ENCODE measurements around the gene ERI3. TPM values are rescaled to one million over a fixed set of nuclear protein-coding genes. Genes with fewer than 3 reads are reported as not detected.

The ERI3 gene
- total and polyA plus RNA-seq, 2 of the 13 experiments (the other 11 are each of a cell fraction or from before 2014, with no cell fraction given): 35.6 to 35.9 TPM

DNA sequence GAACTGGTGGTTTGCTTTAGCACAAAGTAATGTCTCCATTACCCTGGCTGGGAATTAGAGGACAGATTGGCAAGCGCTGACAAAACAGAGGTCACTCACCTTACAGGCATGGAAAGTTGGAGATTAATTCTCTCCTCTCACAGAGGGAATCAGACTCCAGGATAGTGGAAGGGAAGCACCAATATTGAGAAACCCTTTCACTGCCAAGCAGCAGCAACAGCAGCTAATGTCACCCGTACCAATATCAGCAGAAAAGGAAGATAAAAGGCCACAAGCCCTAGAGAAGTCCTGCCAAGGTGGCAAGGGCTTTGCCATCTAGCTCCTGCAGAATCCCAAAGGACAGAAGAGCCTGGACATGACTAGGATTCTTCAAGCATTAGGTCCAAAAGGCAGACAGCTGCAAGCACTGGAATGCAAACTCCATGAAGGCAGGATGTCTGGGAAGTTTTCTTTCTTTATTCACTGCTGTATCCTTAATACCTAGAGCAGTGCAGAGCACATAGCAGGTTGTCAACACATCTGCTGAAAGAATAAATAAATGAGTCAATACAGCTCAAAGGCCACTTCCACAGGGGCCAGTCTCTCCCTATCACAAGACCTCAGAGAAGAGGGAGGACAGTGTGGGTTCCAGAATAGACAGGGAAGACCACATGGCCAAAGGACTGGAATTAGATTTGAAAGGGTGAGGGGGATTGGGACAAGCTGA, 57.2 kb downstream of the ERI3 start (continued):
- TF ChIP-seq, protein P1, sequence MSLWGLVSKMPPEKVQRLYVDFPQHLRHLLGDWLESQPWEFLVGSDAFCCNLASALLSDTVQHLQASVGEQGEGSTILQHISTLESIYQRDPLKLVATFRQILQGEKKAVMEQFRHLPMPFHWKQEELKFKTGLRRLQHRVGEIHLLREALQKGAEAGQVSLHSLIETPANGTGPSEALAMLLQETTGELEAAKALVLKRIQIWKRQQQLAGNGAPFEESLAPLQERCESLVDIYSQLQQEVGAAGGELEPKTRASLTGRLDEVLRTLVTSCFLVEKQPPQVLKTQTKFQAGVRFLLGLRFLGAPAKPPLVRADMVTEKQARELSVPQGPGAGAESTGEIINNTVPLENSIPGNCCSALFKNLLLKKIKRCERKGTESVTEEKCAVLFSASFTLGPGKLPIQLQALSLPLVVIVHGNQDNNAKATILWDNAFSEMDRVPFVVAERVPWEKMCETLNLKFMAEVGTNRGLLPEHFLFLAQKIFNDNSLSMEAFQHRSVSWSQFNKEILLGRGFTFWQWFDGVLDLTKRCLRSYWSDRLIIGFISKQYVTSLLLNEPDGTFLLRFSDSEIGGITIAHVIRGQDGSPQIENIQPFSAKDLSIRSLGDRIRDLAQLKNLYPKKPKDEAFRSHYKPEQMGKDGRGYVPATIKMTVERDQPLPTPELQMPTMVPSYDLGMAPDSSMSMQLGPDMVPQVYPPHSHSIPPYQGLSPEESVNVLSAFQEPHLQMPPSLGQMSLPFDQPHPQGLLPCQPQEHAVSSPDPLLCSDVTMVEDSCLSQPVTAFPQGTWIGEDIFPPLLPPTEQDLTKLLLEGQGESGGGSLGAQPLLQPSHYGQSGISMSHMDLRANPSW (CRISPR knock-in tag; IDR thresholded peaks at IDR 0.05; ENCODE audit: borderline replicate concordance): no peak
- peak; percentile 15; the same call in 1 of the 2 replicates for TF ChIP-seq ZNF652 (CRISPR knock-in tag; IDR thresholded peaks at IDR 0.05; ENCODE audit: borderline replicate concordance, low read depth)
- TF ChIP-seq, protein P2, sequence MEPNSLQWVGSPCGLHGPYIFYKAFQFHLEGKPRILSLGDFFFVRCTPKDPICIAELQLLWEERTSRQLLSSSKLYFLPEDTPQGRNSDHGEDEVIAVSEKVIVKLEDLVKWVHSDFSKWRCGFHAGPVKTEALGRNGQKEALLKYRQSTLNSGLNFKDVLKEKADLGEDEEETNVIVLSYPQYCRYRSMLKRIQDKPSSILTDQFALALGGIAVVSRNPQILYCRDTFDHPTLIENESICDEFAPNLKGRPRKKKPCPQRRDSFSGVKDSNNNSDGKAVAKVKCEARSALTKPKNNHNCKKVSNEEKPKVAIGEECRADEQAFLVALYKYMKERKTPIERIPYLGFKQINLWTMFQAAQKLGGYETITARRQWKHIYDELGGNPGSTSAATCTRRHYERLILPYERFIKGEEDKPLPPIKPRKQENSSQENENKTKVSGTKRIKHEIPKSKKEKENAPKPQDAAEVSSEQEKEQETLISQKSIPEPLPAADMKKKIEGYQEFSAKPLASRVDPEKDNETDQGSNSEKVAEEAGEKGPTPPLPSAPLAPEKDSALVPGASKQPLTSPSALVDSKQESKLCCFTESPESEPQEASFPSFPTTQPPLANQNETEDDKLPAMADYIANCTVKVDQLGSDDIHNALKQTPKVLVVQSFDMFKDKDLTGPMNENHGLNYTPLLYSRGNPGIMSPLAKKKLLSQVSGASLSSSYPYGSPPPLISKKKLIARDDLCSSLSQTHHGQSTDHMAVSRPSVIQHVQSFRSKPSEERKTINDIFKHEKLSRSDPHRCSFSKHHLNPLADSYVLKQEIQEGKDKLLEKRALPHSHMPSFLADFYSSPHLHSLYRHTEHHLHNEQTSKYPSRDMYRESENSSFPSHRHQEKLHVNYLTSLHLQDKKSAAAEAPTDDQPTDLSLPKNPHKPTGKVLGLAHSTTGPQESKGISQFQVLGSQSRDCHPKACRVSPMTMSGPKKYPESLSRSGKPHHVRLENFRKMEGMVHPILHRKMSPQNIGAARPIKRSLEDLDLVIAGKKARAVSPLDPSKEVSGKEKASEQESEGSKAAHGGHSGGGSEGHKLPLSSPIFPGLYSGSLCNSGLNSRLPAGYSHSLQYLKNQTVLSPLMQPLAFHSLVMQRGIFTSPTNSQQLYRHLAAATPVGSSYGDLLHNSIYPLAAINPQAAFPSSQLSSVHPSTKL (CRISPR knock-in tag; IDR thresholded peaks at IDR 0.05): peak; percentile 80
- TF ChIP-seq ZNF670 (CRISPR knock-in tag; IDR thresholded peaks at IDR 0.05; ENCODE audit: borderline replicate concordance): peak; percentile 93
- no peak for TF ChIP-seq ZFP37 (CRISPR knock-in tag; IDR thresholded peaks at IDR 0.05; ENCODE audit: borderline replicate concordance)
- TF ChIP-seq ZNF800 (CRISPR knock-in tag; IDR thresholded peaks at IDR 0.05): no peak
- TF ChIP-seq FOXC1 (CRISPR knock-in tag; IDR thresholded peaks at IDR 0.05; ENCODE audit: borderline replicate concordance): 0 out of 2 replicates have a peak, but pooled peaks have one; percentile 30
- TF ChIP-seq, protein P3, sequence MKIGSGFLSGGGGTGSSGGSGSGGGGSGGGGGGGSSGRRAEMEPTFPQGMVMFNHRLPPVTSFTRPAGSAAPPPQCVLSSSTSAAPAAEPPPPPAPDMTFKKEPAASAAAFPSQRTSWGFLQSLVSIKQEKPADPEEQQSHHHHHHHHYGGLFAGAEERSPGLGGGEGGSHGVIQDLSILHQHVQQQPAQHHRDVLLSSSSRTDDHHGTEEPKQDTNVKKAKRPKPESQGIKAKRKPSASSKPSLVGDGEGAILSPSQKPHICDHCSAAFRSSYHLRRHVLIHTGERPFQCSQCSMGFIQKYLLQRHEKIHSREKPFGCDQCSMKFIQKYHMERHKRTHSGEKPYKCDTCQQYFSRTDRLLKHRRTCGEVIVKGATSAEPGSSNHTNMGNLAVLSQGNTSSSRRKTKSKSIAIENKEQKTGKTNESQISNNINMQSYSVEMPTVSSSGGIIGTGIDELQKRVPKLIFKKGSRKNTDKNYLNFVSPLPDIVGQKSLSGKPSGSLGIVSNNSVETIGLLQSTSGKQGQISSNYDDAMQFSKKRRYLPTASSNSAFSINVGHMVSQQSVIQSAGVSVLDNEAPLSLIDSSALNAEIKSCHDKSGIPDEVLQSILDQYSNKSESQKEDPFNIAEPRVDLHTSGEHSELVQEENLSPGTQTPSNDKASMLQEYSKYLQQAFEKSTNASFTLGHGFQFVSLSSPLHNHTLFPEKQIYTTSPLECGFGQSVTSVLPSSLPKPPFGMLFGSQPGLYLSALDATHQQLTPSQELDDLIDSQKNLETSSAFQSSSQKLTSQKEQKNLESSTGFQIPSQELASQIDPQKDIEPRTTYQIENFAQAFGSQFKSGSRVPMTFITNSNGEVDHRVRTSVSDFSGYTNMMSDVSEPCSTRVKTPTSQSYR (CRISPR knock-in tag; IDR thresholded peaks at IDR 0.05; ENCODE audit: borderline replicate concordance): no peak
- TF ChIP-seq HHEX (CRISPR knock-in tag; IDR thresholded peaks at IDR 0.05): no peak; the same call in 1 of the 2 replicates
- no peak for TF ChIP-seq ATF3 (CRISPR knock-in tag; IDR thresholded peaks at IDR 0.05)
- no peak for TF ChIP-seq ZNF557 (CRISPR knock-in tag; IDR thresholded peaks at IDR 0.05)
- TF ChIP-seq NCOR1 (IDR thresholded peaks at IDR 0.05; ENCODE audit: borderline replicate concordance, low read length): peak; percentile 42; the same call in 1 of the 2 replicates
- TF ChIP-seq, protein P4, sequence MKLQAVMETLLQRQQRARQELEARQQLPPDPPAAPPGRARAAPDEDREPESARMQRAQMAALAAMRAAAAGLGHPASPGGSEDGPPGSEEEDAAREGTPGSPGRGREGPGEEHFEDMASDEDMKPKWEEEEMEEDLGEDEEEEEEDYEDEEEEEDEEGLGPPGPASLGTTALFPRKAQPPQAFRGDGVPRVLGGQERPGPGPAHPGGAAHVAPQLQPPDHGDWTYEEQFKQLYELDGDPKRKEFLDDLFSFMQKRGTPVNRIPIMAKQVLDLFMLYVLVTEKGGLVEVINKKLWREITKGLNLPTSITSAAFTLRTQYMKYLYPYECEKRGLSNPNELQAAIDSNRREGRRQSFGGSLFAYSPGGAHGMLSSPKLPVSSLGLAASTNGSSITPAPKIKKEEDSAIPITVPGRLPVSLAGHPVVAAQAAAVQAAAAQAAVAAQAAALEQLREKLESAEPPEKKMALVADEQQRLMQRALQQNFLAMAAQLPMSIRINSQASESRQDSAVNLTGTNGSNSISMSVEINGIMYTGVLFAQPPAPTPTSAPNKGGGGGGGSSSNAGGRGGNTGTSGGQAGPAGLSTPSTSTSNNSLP (IDR thresholded peaks at IDR 0.05; ENCODE audit: low read depth, low read length): peak; percentile 88
- 0 out of 2 replicates have a peak, but pooled peaks have one; percentile 49 for TF ChIP-seq ZNF614 (CRISPR knock-in tag; IDR thresholded peaks at IDR 0.05; ENCODE audit: borderline replicate concordance)
